ENCODE results near the gene VPS13C.

DNA sequence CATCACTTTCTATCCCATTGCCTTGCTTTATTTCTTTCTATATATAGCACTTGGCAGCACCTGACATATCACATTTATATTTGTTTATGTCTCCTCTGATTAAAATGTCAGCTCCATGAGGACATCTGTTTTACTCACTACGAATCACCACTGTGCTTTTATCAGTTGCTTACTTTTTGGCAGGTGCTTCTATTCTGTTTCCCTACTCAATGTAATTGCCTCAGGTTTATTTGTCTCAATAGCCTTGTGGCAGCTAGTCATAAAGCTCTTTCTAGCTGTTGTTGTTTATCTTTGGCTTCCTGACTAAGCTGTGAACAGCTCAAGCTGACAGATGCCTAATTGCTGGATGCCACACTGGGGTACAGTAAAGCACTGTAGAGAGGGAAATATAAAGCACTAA, 85.5 kb downstream of the VPS13C start:
- no peak for TF ChIP-seq EZH2phosphoT487 (IDR thresholded peaks at IDR 0.05; ENCODE audit: unreplicated experiment)
- TF ChIP-seq, protein P1, sequence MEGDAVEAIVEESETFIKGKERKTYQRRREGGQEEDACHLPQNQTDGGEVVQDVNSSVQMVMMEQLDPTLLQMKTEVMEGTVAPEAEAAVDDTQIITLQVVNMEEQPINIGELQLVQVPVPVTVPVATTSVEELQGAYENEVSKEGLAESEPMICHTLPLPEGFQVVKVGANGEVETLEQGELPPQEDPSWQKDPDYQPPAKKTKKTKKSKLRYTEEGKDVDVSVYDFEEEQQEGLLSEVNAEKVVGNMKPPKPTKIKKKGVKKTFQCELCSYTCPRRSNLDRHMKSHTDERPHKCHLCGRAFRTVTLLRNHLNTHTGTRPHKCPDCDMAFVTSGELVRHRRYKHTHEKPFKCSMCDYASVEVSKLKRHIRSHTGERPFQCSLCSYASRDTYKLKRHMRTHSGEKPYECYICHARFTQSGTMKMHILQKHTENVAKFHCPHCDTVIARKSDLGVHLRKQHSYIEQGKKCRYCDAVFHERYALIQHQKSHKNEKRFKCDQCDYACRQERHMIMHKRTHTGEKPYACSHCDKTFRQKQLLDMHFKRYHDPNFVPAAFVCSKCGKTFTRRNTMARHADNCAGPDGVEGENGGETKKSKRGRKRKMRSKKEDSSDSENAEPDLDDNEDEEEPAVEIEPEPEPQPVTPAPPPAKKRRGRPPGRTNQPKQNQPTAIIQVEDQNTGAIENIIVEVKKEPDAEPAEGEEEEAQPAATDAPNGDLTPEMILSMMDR (conservative IDR thresholded peaks at IDR 0.05; ENCODE audit: low read depth in 2 of 2): no peak

All from GM23338 (cell line).